ENCODE results near the gene MIXL1.

DNA sequence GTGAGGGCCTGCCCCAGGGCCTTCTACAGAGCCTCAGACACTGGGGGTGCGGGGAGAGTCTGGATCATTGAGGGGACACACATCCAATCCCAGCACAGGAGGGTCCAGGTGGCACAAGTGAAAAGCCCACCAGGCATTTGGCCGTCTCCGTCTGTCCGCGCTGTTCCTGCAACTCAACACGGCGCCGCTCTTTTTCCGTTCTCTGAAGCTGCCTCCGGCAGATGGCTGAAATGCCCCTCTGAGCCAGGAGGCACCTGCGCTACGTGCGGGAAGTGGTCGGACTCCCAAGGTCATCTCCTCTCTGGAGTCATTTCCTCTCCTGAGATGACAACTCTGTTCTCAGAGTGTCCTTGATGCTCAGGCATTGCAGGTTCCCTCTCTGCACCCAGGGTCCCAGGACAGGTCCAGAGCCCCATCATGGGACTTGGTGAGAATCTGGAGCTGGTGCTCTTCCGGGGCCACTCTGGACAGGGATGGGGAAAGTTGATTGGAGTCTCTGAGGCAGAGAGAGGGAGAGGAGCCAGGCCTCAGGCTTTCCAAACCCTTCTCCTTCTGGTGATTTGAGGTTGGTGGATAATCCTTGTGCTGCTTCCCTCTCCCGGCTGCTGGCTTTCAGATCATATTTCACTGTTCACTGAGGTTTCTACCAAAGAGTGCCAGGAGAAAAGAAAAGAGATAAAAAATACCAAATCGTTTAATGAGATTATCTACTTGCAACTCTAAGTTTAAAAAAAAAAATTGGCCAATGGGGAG lies 14.0 kb upstream of the MIXL1 start:
- TF ChIP-seq, protein P1, sequence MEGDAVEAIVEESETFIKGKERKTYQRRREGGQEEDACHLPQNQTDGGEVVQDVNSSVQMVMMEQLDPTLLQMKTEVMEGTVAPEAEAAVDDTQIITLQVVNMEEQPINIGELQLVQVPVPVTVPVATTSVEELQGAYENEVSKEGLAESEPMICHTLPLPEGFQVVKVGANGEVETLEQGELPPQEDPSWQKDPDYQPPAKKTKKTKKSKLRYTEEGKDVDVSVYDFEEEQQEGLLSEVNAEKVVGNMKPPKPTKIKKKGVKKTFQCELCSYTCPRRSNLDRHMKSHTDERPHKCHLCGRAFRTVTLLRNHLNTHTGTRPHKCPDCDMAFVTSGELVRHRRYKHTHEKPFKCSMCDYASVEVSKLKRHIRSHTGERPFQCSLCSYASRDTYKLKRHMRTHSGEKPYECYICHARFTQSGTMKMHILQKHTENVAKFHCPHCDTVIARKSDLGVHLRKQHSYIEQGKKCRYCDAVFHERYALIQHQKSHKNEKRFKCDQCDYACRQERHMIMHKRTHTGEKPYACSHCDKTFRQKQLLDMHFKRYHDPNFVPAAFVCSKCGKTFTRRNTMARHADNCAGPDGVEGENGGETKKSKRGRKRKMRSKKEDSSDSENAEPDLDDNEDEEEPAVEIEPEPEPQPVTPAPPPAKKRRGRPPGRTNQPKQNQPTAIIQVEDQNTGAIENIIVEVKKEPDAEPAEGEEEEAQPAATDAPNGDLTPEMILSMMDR (IDR thresholded peaks at IDR 0.05) = no peak
- TF ChIP-seq POLR2A (IDR thresholded peaks at IDR 0.05) = no peak

Data from adrenal gland (tissue), 5 donors.